Large intestine (tissue), 3 donors: ENCODE results near the gene CDYL2. TPM values are rescaled to one million over a fixed set of nuclear protein-coding genes. Genes with fewer than 3 reads are reported as not detected.
"Not testable (repeated sequence)": the region's sequence is repeated elsewhere in the genome, so short reads cannot be mapped to it uniquely, and the experiment has no call there.

Experiments used
- DNase-seq, 2 donors: peaks; one replicate each; pipeline versions ENCODE4 v3.0.0 to v3.0.0-alpha.2; 2013
- H3K27ac ChIP-seq: one replicate; pipeline ENCODE4 v1.5.1; 2013; ENCODE audit warnings: low read length
- H3K27me3 ChIP-seq: 2 replicates; pipeline ENCODE4 v1.6.1; 2013; ENCODE audit warnings: low read length; ENCODE audit not compliant: control insufficient read depth, insufficient read depth
- H3K36me3 ChIP-seq: 2 replicates; pipeline ENCODE4 v1.6.1; 2013; ENCODE audit warnings: low read length; ENCODE audit not compliant: control insufficient read depth, insufficient read depth
- H3K4me1 ChIP-seq: one replicate; pipeline ENCODE4 v1.6.1; 2013; ENCODE audit warnings: low read length; ENCODE audit not compliant: control insufficient read depth, insufficient read depth
- H3K4me3 ChIP-seq: one replicate; pipeline ENCODE4 v1.5.1; 2013; ENCODE audit warnings: low read length
- H3K9me3 ChIP-seq: one replicate; pipeline ENCODE4 v1.6.1; 2013; ENCODE audit warnings: mild to moderate bottlenecking, low read depth, low read length, moderate library complexity; ENCODE audit not compliant: control insufficient read depth
- WGBS: methylation state at CpG from one replicate; pipeline ENCODE4 v1.1.5; 2013; ENCODE audit warnings: low lambda C conversion rate; ENCODE audit not compliant: insufficient coverage; 5-methylcytosine and 5-hydroxymethylcytosine counted together
- polyA plus RNA-seq: library from polyadenylated mRNA; unstranded; fragments of 120-200 nt; gene quantifications from one replicate; pipeline ENCODE4 v1.2.1, GENCODE V29; 2013

CDYL2 gene
- polyA plus RNA-seq, 1 donor, result 5.1 TPM

- DNase-seq, result no peak
- H3K9me3 ChIP-seq, result no peaks in the 10 kb centered on the region
- no peaks in the 10 kb centered on the region for H3K27me3 ChIP-seq
- no peaks in the 10 kb centered on the region for H3K4me1 ChIP-seq
- H3K36me3 ChIP-seq, result no peaks in the 10 kb centered on the region
- WGBS, result no CpG with 5 or more reads among the region's 2 CpGs
- H3K4me3 ChIP-seq, result no peak overlapping the region
- H3K27ac ChIP-seq, result no peak overlapping the region
Observed at GRCh38 chr16:80733407-80733806, 71.0 kb downstream of the CDYL2 start.

GRCh38 chr16:80731915-80732314 lies 72.5 kb downstream of the CDYL2 start:
- no peaks in the 10 kb centered on the region for H3K36me3 ChIP-seq
- no peak overlapping the region for H3K4me3 ChIP-seq
- DNase-seq, result no peak
- 100% methylated on average over 1 of the region's 2 CpGs for WGBS
- H3K9me3 ChIP-seq, result no peaks in the 10 kb centered on the region
- H3K27ac ChIP-seq, result no peak overlapping the region
- no peaks in the 10 kb centered on the region for H3K27me3 ChIP-seq
- H3K4me1 ChIP-seq, result no peaks in the 10 kb centered on the region

- H3K36me3 ChIP-seq, DNase-seq, H3K4me3 ChIP-seq, H3K9me3 ChIP-seq, H3K4me1 ChIP-seq, H3K27ac ChIP-seq, H3K27me3 ChIP-seq: not testable (repeated sequence)
- WGBS, result no CpG with 5 or more reads among the region's 29 CpGs
Observed at GRCh38 chr16:80727066-80727763, 77.2 kb downstream of the CDYL2 start.

- WGBS, result 100% methylated on average over 1 of the region's 9 CpGs
- peaks cover 6% of the 10 kb centered on the region for H3K9me3 ChIP-seq
- no peaks in the 10 kb centered on the region for H3K4me1 ChIP-seq
- no peaks in the 10 kb centered on the region for H3K27me3 ChIP-seq
- no peaks in the 10 kb centered on the region for H3K36me3 ChIP-seq
- no peak for DNase-seq
- no peak overlapping the region for H3K27ac ChIP-seq
- H3K4me3 ChIP-seq, result no peak overlapping the region
Observed at GRCh38 chr16:80725566-80726162, 78.7 kb downstream of the CDYL2 start.

GRCh38 chr16:80723981-80724380 lies 80.4 kb downstream of the CDYL2 start:
- Histone ChIP-seq H3K4me3 (no peak overlapping the region), H3K36me3 (no peaks in the 10 kb centered on the region), H3K4me1 (no peaks in the 10 kb centered on the region), H3K9me3 (peaks cover 6% of the 10 kb centered on the region), H3K27ac (no peak overlapping the region), H3K27me3 (no peaks in the 10 kb centered on the region)
- no peak for DNase-seq

- Histone ChIP-seq H3K9me3 (peaks cover 6% of the 10 kb centered on the region), H3K27me3 (no peaks in the 10 kb centered on the region), H3K4me3 (no peak overlapping the region), H3K36me3 (no peaks in the 10 kb centered on the region), H3K4me1 (no peaks in the 10 kb centered on the region), H3K27ac (no peak overlapping the region)
- DNase-seq, result no peak
- no CpG with 5 or more reads among the region's 4 CpGs for WGBS
Observed at GRCh38 chr16:80723091-80723490, 81.3 kb downstream of the CDYL2 start.

- Histone ChIP-seq H3K36me3 (no peaks in the 10 kb centered on the region), H3K27me3 (no peaks in the 10 kb centered on the region), H3K9me3 (peaks cover 14% of the 10 kb centered on the region), H3K4me3 (no peak overlapping the region), H3K27ac (no peak overlapping the region), H3K4me1 (peaks cover 3% of the 10 kb centered on the region)
- DNase-seq, result no peak
- no CpG with 5 or more reads among the region's 5 CpGs for WGBS
Observed at GRCh38 chr16:80720804-80721371, 83.5 kb downstream of the CDYL2 start.

- no CpG with 5 or more reads among the region's 2 CpGs for WGBS
Observed at GRCh38 chr16:80719573-80719972, 84.8 kb downstream of the CDYL2 start.

GRCh38 chr16:80718480-80719220 lies 85.7 kb downstream of the CDYL2 start:
- Histone ChIP-seq H3K4me3 (no peak overlapping the region), H3K4me1 (peaks cover 3% of the 10 kb centered on the region), H3K9me3 (peaks cover 8% of the 10 kb centered on the region), H3K27ac (no peak overlapping the region), H3K36me3 (no peaks in the 10 kb centered on the region), H3K27me3 (no peaks in the 10 kb centered on the region)
- peak in 1 of 2 donors; percentile 9 for DNase-seq
- WGBS, result 100% methylated on average over 2 of the region's 10 CpGs

More at GRCh38 chr16:80719573-80719972, 84.8 kb downstream of the CDYL2 start:
- Histone ChIP-seq H3K36me3 (no peaks in the 10 kb centered on the region), H3K27ac (no peak overlapping the region), H3K9me3 (peaks cover 14% of the 10 kb centered on the region), H3K4me3 (no peak overlapping the region), H3K4me1 (peaks cover 3% of the 10 kb centered on the region), H3K27me3 (no peaks in the 10 kb centered on the region)
- DNase-seq, result no peak

GRCh38 chr16:80717611-80718010 lies 86.8 kb downstream of the CDYL2 start:
- DNase-seq, result peak in 1 of 2 donors; percentile 51
- no peaks in the 10 kb centered on the region for H3K36me3 ChIP-seq
- H3K4me3 ChIP-seq, result no peak overlapping the region
- no peaks in the 10 kb centered on the region for H3K27me3 ChIP-seq
- no peak overlapping the region for H3K27ac ChIP-seq
- H3K9me3 ChIP-seq, result peaks cover 8% of the 10 kb centered on the region
- 30% methylated on average over 2 of the region's 3 CpGs for WGBS
- H3K4me1 ChIP-seq, result peaks cover 3% of the 10 kb centered on the region
